T-helper 1 cell treated with Interleukin-12 subunit alpha and Interleukin-12 subunit beta and Interleukin-4 antibody, amounts not matched to agents 30 ng/mL and 1 ng/mL, for 36 hours (primary cell): ENCODE data around the gene PNPLA6. TPM values are rescaled to one million over a fixed set of nuclear protein-coding genes. Genes with fewer than 3 reads are reported as not detected.

Experiments used
- intact Hi-C: fragments of 100-400 bp; cut with micrococcal nuclease; formaldehyde crosslinking; loops from one replicate; pipeline ENCODE4 v1.15.1; 2024
- total RNA-seq: library from RNA; stranded (reverse); gene quantifications from 2 replicates; pipeline ENCODE4 v1.2.3, GENCODE V29; 2022

Gene PNPLA6
- total RNA-seq, 1 donor from 2014 or later = 143 TPM

DNA sequence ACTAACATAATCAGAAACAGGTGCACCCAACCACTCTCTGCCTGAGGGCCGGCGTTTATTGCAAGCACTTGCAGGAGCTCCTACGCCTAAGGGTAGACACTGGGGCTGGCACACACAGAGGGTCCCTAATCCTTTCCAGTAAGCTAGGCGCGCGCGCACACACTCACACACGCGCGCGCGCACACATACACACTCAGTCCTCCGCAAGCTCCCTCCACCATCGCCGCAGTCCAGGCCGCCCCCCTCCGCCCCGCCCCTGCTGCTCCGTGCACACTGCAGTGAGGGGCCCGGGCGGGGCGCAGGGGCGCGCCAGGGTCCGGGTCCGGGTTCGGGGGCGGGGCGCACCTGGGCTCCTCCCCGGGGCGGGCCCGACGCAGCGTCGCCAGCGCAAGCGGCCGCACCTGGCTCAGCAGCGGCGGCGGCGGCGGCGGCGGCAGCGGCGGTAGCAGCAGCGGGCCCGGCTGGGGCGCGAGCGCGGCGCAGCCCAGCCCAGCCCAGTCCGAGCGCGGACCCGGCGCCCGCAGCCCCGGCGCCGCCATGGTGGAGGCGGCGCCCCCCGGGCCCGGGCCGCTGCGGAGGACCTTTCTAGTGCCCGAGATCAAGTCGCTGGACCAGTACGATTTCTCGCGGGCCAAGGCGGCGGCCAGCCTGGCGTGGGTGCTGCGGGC lies 60.1 kb downstream of the PNPLA6 start, which contains the start of gene CAMSAP3:
TSS of gene CAMSAP3 (plus strand) at position 398 of the 668 bp plus-strand sequence. CDS start at position 538, 140 bp downstream.
- intact Hi-C loops = no loop called here

DNA sequence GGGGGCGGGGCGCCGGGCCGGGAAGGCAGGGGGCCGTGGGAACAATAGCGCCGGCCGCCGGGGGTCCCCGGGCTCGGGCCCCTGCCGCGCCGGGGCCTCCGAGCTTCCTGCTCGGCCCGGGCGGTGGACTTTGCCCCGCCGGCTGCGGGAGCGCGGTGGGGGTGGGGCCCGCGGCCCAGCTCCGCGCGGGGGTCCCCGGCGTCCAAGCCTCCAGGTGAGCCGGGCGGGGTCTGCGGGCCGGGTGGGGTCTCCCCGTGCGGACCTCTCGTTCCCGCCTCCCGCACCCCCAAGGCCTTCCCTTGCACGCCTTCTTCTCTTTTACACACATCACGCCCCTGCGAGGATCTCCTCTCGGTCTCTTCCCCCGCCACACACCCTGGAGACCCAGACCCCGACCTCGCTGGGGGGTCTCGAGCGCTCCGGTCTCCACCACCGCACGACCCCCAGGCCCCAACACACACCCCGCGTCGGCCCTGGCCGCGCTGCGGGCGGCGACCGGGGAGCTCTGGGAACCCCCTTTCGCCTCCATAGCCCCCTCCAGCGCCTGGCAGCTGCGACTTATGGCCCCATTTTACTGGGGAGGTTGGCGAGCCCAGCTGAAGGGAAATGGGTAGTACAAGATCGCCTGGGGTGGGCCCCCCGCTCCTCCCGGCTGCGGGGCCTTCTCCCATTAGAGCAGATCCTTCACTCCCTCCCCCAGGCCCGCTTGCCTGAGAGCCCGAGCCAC lies 60.9 kb downstream of the PNPLA6 start:
- intact Hi-C loops = no loop called here

DNA sequence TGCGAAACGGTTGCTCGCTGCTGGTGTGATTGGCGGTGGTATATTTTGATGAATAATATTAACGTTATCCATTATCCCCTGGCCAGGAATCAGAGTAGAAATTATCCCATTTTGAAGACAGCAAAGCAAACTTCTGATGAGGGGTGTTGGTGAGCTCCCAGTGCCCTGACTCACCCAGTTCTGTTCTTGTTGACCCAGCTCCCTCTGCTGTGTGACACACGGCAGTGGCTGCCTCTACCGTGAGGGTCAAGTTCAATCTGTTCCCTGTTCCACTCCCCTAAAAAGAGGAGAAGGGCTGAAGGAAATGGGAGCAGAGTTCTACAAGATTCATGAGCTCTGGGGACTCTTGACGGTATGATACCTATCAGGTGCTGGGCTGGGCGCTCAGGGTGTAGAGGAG lies 62.2 kb downstream of the PNPLA6 start:
- intact Hi-C loops = no loop called here

DNA sequence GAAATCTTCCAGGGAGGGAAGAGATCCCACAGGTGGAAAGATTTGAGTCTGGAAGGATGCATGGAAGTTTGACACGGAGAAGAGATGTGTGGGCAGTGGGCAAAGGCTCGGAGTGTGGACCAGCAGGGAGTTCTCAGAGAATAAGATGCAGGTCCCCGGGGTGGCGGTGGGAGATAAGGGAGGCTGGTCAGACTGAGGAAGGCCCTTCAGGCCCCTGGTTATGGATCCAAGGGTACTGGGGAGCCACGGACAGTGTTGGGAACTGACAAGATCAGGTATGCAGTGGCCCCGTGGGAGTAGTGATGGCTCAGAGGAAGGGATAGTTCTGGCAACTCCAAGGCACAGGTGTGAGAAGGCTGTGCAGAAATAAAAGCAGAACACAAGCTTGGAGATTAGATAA lies 62.7 kb downstream of the PNPLA6 start:
- intact Hi-C loops = no loop called here

DNA sequence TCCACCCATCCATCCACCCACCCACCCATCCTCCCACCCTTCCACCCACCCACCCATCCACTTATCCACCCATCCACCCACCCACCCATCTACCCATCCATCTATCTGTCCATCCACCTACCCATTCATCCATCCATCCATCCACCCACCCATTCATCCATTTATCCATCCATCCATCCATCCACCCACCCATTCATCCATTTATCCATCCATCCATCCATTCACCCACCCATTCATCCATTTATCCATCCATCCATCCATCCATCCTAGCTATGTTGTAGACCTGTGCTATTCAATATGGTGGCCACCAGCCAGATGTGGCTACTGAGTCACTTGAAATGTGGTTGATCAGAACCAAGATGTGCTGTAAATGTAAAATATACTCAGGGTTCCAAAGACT lies 65.2 kb downstream of the PNPLA6 start:
- intact Hi-C loops = no loop called here

- intact Hi-C loops = no loop called here
Observed at GRCh38 chr19:7602240-7602934, 66.9 kb downstream of the PNPLA6 start.

GRCh38 chr19:7602935-7603497 lies 67.5 kb downstream of the PNPLA6 start:
- intact Hi-C loops = no loop called here

DNA sequence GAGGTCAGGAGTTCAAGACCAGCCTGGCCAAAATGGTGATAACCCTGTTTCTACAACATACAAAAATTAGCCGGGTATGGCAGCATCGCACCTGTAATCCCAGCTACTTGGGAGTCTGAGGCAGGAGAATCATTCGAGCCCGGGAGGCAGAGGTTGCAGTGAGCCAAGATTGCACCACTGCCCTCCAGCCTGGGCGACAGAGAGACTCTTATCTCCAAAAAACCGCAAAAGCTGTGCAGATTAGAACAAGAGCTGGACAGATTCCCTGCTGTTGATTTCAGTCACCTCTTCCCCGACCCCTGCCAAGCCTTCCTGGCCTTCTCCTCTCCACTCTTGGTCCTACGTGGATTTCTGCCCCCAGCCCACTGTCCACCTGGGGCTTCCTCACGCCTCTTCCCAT lies 68.4 kb downstream of the PNPLA6 start:
- intact Hi-C loops = no loop called here

GRCh38 chr19:7605490-7606222 lies 70.1 kb downstream of the PNPLA6 start:
- intact Hi-C loops = no loop called here

DNA sequence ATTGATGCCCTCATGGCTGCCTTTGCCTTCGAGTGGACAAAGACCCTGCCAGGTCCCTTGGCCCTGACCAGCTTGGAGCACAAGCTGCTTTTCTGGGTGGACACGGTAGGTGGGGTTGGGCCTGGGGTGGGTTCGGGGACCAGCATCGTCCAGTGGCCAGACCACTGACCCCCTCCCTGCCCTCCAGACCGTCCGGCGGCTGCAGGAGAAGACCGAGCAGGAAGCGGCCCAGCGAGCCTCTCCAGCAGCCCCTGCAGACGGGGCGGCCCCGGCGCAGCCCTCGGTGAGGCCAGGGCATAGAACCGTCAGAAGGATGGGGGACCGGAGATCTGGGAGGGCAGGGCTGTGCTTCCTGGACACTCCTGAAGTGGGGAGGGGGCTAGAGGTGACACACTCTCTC lies 70.8 kb downstream of the PNPLA6 start:
- intact Hi-C loops = no loop called here

- intact Hi-C loops = no loop called here
Observed at GRCh38 chr19:7607212-7607873, 71.8 kb downstream of the PNPLA6 start.

DNA sequence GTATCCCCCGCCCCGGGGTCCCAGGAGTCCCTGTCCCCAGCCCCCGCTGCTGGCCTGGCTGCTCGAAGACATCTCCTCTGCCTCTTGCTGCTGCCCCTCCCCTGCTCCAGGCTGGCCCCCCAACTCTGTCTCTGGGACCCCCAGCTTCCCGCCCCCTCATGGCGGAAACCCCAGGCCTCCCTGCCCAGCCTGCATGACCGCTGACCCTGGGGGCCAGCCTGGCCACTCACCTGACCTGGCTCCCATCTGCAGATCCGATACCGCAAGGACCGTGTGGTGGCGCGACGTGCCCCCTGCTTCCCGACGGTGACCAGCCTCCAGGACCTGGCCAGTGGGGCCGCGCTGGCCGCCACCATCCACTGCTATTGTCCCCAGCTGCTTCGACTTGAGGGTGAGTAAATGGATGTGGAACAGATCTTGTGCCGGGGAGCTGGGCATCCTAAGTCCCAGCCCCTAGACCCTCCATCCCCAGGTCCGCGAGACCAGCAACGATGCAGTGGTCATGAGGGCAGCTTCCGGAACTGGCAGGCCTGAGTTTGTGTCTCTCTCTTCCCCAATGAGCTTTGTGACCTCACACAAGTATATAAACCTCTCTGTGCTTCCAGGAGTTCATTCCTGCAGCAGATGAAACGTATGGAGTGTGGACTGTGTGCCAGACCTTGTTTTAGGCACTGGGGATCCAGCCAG lies 72.5 kb downstream of the PNPLA6 start:
- intact Hi-C loops = no loop called here

DNA sequence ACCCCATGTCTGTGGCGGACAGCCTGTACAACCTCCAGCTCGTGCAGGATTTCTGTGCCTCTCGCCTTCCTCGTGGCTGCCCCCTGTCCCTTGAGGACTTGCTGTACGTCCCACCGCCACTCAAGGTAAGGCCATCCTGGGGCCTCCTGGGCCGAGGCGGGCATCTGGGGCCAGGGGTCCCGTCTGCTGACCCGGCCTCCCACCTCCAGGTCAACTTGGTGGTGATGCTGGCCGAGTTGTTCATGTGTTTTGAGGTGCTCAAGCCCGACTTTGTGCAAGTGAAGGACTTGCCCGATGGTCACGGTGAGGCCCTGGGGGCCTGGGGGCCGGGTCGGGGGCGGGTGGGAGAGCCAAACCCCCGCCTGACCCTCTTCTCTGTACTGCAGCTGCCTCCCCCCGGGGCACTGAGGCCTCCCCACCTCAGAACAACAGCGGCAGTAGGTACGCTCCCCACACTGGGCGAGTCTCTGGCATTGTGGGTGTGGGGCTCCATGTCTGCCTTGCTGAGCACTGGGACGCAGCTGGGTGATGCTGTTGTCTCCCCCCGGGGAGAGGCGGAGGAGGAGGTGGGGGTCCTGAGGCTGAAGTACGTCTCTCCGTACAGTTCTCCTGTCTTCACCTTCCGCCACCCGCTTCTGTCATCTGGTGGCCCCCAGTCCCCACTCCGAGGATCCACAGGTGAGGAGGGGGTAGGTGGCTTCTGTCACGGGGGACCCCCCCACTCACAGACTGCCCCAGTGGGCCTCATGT lies 75.1 kb downstream of the PNPLA6 start:
- intact Hi-C loops = no loop called here

Other genes with a start within 250 kb of the PNPLA6 start
- 0.51 and 0.81 TPM in 2 replicates for gene INSR, start 241.3 kb upstream of the PNPLA6 start, total RNA-seq
- gene ARHGEF18, start 186.8 kb upstream of the PNPLA6 start, total RNA-seq = 41.8 and 51.2 TPM in 2 replicates
- 0.42 and 0.98 TPM in 2 replicates for gene PEX11G, start 46.7 kb upstream of the PNPLA6 start, total RNA-seq
- gene ZNF358, start 19.6 kb upstream of the PNPLA6 start, total RNA-seq = 5.3 and 5.9 TPM in 2 replicates
- 15.8 and 18.4 TPM in 2 replicates for gene MCOLN1, start 13.1 kb upstream of the PNPLA6 start, total RNA-seq
- gene CAMSAP3, start 60.1 kb downstream of the PNPLA6 start, total RNA-seq = 0.34 and 0.39 TPM in 2 replicates
- gene XAB2, start 93.8 kb downstream of the PNPLA6 start, total RNA-seq = 46.1 and 47.0 TPM in 2 replicates
- 119 and 124 TPM in 2 replicates for gene PET100, start 94.1 kb downstream of the PNPLA6 start, total RNA-seq
- 1.7 and 1.9 TPM in 2 replicates for gene PCP2, start 98.0 kb downstream of the PNPLA6 start, total RNA-seq
- 148 and 152 TPM in 2 replicates for gene STXBP2, start 101.4 kb downstream of the PNPLA6 start, total RNA-seq
- gene RETN, start 133.3 kb downstream of the PNPLA6 start, total RNA-seq = not detected in 2 replicates
- not detected in 2 replicates for gene MCEMP1, start 141.4 kb downstream of the PNPLA6 start, total RNA-seq
- 77.3 and 82.9 TPM in 2 replicates for gene TRAPPC5, start 145.1 kb downstream of the PNPLA6 start, total RNA-seq
- gene FCER2, start 166.4 kb downstream of the PNPLA6 start, total RNA-seq = not detected in 2 replicates
- not detected in 2 replicates for gene CLEC4G, start 196.4 kb downstream of the PNPLA6 start, total RNA-seq
- gene CD209, start 211.8 kb downstream of the PNPLA6 start, total RNA-seq = not detected in 2 replicates
- gene CLEC4M, start 227.5 kb downstream of the PNPLA6 start, total RNA-seq = not detected in 2 replicates